ENCODE data around the gene NF1.

DNA sequence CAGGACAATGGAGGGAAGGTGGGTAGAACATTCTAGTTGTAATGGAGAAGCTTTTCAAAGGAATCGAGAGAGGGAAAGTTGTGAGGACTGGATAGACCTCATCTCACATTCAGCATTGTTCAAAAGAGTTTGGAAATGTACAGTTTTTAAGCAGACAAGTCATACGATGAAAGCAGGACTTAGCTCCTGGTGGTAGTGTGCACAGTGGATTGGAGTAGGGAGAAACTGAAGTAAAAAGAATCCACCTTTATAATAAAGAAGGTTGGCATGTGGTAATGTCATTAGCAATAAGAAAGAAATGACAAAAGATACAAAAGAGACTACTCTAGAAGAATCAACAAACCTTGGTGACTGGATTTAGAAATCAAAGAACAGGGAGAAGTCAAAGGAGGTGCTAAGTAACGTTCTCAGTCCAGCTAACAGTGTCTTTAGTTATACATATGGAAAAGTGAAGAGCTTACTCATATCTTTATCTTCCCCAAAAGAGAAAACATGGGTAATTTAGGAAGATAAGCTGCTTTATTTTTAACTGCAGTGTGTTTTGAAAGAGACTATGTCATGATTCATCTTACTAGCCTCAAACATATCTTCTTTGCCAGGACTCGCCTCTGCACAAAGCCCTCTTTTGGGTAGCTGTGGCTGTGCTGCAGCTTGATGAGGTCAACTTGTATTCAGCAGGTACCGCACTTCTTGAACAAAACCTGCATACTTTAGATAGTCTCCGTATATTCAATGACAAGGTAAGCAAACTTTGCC is 245.3 kb downstream of the NF1 start:
- TF ChIP-seq, protein P1, sequence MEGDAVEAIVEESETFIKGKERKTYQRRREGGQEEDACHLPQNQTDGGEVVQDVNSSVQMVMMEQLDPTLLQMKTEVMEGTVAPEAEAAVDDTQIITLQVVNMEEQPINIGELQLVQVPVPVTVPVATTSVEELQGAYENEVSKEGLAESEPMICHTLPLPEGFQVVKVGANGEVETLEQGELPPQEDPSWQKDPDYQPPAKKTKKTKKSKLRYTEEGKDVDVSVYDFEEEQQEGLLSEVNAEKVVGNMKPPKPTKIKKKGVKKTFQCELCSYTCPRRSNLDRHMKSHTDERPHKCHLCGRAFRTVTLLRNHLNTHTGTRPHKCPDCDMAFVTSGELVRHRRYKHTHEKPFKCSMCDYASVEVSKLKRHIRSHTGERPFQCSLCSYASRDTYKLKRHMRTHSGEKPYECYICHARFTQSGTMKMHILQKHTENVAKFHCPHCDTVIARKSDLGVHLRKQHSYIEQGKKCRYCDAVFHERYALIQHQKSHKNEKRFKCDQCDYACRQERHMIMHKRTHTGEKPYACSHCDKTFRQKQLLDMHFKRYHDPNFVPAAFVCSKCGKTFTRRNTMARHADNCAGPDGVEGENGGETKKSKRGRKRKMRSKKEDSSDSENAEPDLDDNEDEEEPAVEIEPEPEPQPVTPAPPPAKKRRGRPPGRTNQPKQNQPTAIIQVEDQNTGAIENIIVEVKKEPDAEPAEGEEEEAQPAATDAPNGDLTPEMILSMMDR (IDR thresholded peaks at IDR 0.05): no peak
- no peak for TF ChIP-seq POLR2A (IDR thresholded peaks at IDR 0.05)
